MM.1S (cell line): Measurements from ENCODE around the gene DRD1.
"Not testable (repeated sequence)": the region's sequence is repeated elsewhere in the genome, so short reads cannot be mapped to it uniquely, and the experiment has no call there.

Source experiments
- DNase-seq: peaks from one replicate; pipeline ENCODE4 v3.0.0-alpha.2; 2015
- H2AFZ ChIP-seq: fragments of 300-600 bp; sonication (generic); 2 replicates; pipeline ENCODE4 v1.6.0; 2016; ENCODE audit warnings: antibody characterized with exemption, low read length
- H3F3A ChIP-seq: fragments of 300-600 bp; sonication (generic); 2 replicates; pipeline ENCODE4 v1.6.1; 2016; ENCODE audit warnings: mild to moderate bottlenecking, antibody characterized with exemption, low read length, moderate library complexity, mixed read lengths; ENCODE audit not compliant: insufficient read depth
- H3K27ac ChIP-seq: fragments of 300-600 bp; sonication (generic); 2 replicates; pipeline ENCODE4 v1.5.1; 2016; ENCODE audit warnings: mild to moderate bottlenecking, low read length
- H3K27me3 ChIP-seq: fragments of 300-600 bp; sonication (generic); replicated peaks from 2 replicates; pipeline ENCODE4 v1.6.0; 2016; ENCODE audit warnings: low read length; ENCODE audit not compliant: insufficient read depth
- H3K36me3 ChIP-seq: fragments of 300-600 bp; sonication (generic); replicated peaks from 2 replicates; pipeline ENCODE4 v1.6.1; 2016; ENCODE audit warnings: mild to moderate bottlenecking, low read length, mixed read lengths; ENCODE audit not compliant: insufficient read depth
- H3K4me1 ChIP-seq: fragments of 300-600 bp; sonication (generic); 2 replicates; pipeline ENCODE4 v1.6.1; 2016; ENCODE audit warnings: low read length, mixed read lengths
- H3K4me2 ChIP-seq: fragments of 300-600 bp; sonication (generic); 2 replicates; pipeline ENCODE4 v1.6.0; 2016; ENCODE audit warnings: low read depth, low read length
- H3K4me3 ChIP-seq: fragments of 300-600 bp; sonication (generic); 2 replicates; pipeline ENCODE4 v1.5.1; 2016; ENCODE audit warnings: low read length, mixed read lengths
- H3K79me2 ChIP-seq: fragments of 300-600 bp; sonication (generic); 2 replicates; pipeline ENCODE4 v1.6.1; 2016; ENCODE audit warnings: mixed run types, low read length, mixed read lengths
- H3K9ac ChIP-seq: fragments of 300-600 bp; sonication (generic); 2 replicates; pipeline ENCODE4 v1.6.1; 2016; ENCODE audit warnings: low read length, mixed read lengths
- H3K9me2 ChIP-seq: fragments of 300-600 bp; sonication (generic); replicated peaks from 2 replicates; pipeline ENCODE4 v1.6.1; 2016; ENCODE audit warnings: mild to moderate bottlenecking, low read length, mixed read lengths; ENCODE audit not compliant: insufficient read depth
- H3K9me3 ChIP-seq: fragments of 300-600 bp; sonication (generic); replicated peaks from 2 replicates; pipeline ENCODE4 v1.6.1; 2016; ENCODE audit warnings: mild to moderate bottlenecking, low read length, mixed read lengths; ENCODE audit not compliant: insufficient read depth
- H4K20me1 ChIP-seq: fragments of 300-600 bp; sonication (generic); 2 replicates; pipeline ENCODE4 v1.6.1; 2016; ENCODE audit warnings: mild to moderate bottlenecking, low read length, moderate library complexity, mixed read lengths; ENCODE audit not compliant: insufficient read depth
- CTCF ChIP-seq: fragments of 300-600 bp; sonication (generic); IDR thresholded peaks from 2 replicates; pipeline ENCODE4 v1.5.1; 2016; ENCODE audit warnings: antibody characterized with exemption, low read length, mixed read lengths
- EZH2 ChIP-seq: fragments of 300-600 bp; sonication (generic); optimal IDR thresholded peaks from 2 replicates; pipeline ENCODE3; 2017; ENCODE audit warnings: low read depth, mild to moderate bottlenecking, antibody characterized with exemption, low read length, mixed read lengths
- EZH2phosphoT487 ChIP-seq: fragments of 300-600 bp; sonication (generic); IDR thresholded peaks from 2 replicates; pipeline ENCODE4 v1.6.1; 2018; ENCODE audit warnings: antibody characterized with exemption, low read length

The DRD1 gene

GRCh38 chr5:175456105-175456742 is 12.2 kb upstream of the DRD1 start:
- no peak overlapping the region for H3K27ac ChIP-seq
- no peak for DNase-seq
- H4K20me1 ChIP-seq, result no peaks in the 10 kb centered on the region
- TF ChIP-seq EZH2phosphoT487 (no peak), CTCF (no peak), EZH2 (no peak)
- peaks cover 15% of the 10 kb centered on the region for H3K4me1 ChIP-seq
- H3K79me2 ChIP-seq, result no peaks in the 10 kb centered on the region
- no peak overlapping the region for H2AFZ ChIP-seq
- no peak overlapping the region for H3K9ac ChIP-seq
- H3K36me3 ChIP-seq, result no peaks in the 10 kb centered on the region
- H3F3A ChIP-seq, result no peaks in the 10 kb centered on the region; the same call in 1 of the 2 replicates
- no peaks in the 10 kb centered on the region for H3K27me3 ChIP-seq
- H3K4me3 ChIP-seq, result no peak overlapping the region
- no peak overlapping the region for H3K4me2 ChIP-seq
- H3K9me2 ChIP-seq, result no peaks in the 10 kb centered on the region
- H3K9me3 ChIP-seq, result no peaks in the 10 kb centered on the region

- H3K36me3 ChIP-seq, H4K20me1 ChIP-seq, H3K9me2 ChIP-seq, H3K4me3 ChIP-seq, H3K4me2 ChIP-seq, H3K9me3 ChIP-seq, H3K9ac ChIP-seq, H3K27ac ChIP-seq, H2AFZ ChIP-seq, H3K79me2 ChIP-seq, DNase-seq, H3F3A ChIP-seq, H3K27me3 ChIP-seq: not testable (repeated sequence)
- H3K4me1 ChIP-seq, result peaks cover 15% of the 10 kb centered on the region
Observed at GRCh38 chr5:175454338-175454737, 10.4 kb upstream of the DRD1 start.

- Histone ChIP-seq H3K4me3 (no peak overlapping the region), H3K79me2 (no peaks in the 10 kb centered on the region), H3K9ac (no peak overlapping the region), H3K4me2 (no peak overlapping the region), H4K20me1 (no peaks in the 10 kb centered on the region), H3K27me3 (no peaks in the 10 kb centered on the region), H3K9me2 (no peaks in the 10 kb centered on the region), H3F3A (no peaks in the 10 kb centered on the region; the same call in 1 of the 2 replicates), H3K9me3 (no peaks in the 10 kb centered on the region), H2AFZ (no peak overlapping the region), H3K36me3 (no peaks in the 10 kb centered on the region), H3K4me1 (peaks cover 6% of the 10 kb centered on the region), H3K27ac (no peak overlapping the region)
- no peak for TF ChIP-seq EZH2
- DNase-seq, result no peak
Observed at GRCh38 chr5:175452166-175452565, 8.2 kb upstream of the DRD1 start.

- Histone ChIP-seq H3K27me3 (peaks cover 11% of the 10 kb centered on the region), H3K9ac (no peak overlapping the region), H3K27ac (no peak overlapping the region), H3F3A (no peaks in the 10 kb centered on the region), H3K36me3 (no peaks in the 10 kb centered on the region), H3K4me2 (no peak overlapping the region), H3K9me2 (no peaks in the 10 kb centered on the region), H3K4me1 (no peaks in the 10 kb centered on the region), H2AFZ (no peak overlapping the region), H3K9me3 (no peaks in the 10 kb centered on the region), H3K4me3 (no peak overlapping the region), H3K79me2 (no peaks in the 10 kb centered on the region), H4K20me1 (no peaks in the 10 kb centered on the region)
- DNase-seq, result no peak
- no peak for TF ChIP-seq EZH2
Observed at GRCh38 chr5:175448276-175448675, 4.3 kb upstream of the DRD1 start.

GRCh38 chr5:175447571-175447970 is 3.6 kb upstream of the DRD1 start:
- H3K27me3 ChIP-seq, result peaks cover 11% of the 10 kb centered on the region
- no peaks in the 10 kb centered on the region for H4K20me1 ChIP-seq
- no peak overlapping the region for H2AFZ ChIP-seq
- H3K79me2 ChIP-seq, result no peaks in the 10 kb centered on the region
- DNase-seq, result no peak
- no peaks in the 10 kb centered on the region for H3K9me2 ChIP-seq
- no peak overlapping the region for H3K4me3 ChIP-seq
- H3F3A ChIP-seq, result no peaks in the 10 kb centered on the region
- H3K4me1 ChIP-seq, result no peaks in the 10 kb centered on the region
- no peak overlapping the region for H3K27ac ChIP-seq
- no peak overlapping the region for H3K4me2 ChIP-seq
- H3K9me3 ChIP-seq, result no peaks in the 10 kb centered on the region
- no peak for TF ChIP-seq EZH2
- TF ChIP-seq CTCF, result no peak
- TF ChIP-seq EZH2phosphoT487, result no peak
- H3K36me3 ChIP-seq, result no peaks in the 10 kb centered on the region
- no peak overlapping the region for H3K9ac ChIP-seq

- not testable (repeated sequence) for H3K9ac ChIP-seq, H3F3A ChIP-seq, H3K27ac ChIP-seq, H4K20me1 ChIP-seq, H3K4me1 ChIP-seq, DNase-seq, H3K4me3 ChIP-seq, H3K36me3 ChIP-seq, H3K9me2 ChIP-seq, H3K9me3 ChIP-seq, H2AFZ ChIP-seq, H3K4me2 ChIP-seq, H3K79me2 ChIP-seq
- H3K27me3 ChIP-seq, result peaks cover 11% of the 10 kb centered on the region
Observed at GRCh38 chr5:175446378-175446777, 2.4 kb upstream of the DRD1 start.
